ENCODE data around the gene STK4. TPM values are rescaled to one million over a fixed set of nuclear protein-coding genes. Genes with fewer than 3 reads are reported as not detected.

STK4 gene
- total RNA-seq, 2 experiments from 2014 or later, result 265 to 277 TPM

DNA sequence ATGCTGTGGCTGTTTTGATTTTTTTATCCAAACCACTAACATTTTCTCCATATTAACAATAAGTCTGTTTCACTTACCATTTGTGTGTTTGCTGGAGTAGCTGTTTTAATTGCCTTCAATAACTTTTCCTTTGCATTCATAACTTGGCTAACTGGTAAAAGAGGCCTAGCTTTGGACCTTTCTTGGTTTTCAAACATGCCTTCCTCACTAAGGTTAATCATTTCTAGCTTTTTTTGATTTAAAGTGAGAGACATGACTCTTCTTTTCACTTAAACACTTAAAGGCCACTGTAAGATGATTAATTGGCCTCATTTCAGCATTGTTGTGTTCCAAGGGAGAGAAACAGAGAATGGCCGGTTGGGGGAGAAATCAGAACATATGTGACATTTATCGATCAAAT lies 155.1 kb downstream of the STK4 start:
- POLR2A ChIA-PET, result no interaction called here
- Histone ChIP-seq H3K4me1 (ENCODE audit: insufficient read depth, low read length) (no peaks in the 10 kb centered on the region), H3K9me3 (ENCODE audit: control insufficient read depth in 1 of 2, insufficient read depth in 1 of 2, low read length in 2 of 2) (no peaks in the 10 kb centered on the region), H3K4me3 (ENCODE audit: low read length) (no peak overlapping the region), H3K27ac (ENCODE audit: low read depth in 1 of 2, low read length in 2 of 2) (no peak overlapping the region), H3K36me3 (ENCODE audit: insufficient read depth, low read length) (no peaks in the 10 kb centered on the region), H3K27me3 (ENCODE audit: control insufficient read depth in 1 of 2, insufficient read depth in 2 of 2, low read length in 2 of 2) (peaks cover 1 to 9% of the 10 kb centered on the region in 2 experiments)
- TF ChIP-seq, protein P1, sequence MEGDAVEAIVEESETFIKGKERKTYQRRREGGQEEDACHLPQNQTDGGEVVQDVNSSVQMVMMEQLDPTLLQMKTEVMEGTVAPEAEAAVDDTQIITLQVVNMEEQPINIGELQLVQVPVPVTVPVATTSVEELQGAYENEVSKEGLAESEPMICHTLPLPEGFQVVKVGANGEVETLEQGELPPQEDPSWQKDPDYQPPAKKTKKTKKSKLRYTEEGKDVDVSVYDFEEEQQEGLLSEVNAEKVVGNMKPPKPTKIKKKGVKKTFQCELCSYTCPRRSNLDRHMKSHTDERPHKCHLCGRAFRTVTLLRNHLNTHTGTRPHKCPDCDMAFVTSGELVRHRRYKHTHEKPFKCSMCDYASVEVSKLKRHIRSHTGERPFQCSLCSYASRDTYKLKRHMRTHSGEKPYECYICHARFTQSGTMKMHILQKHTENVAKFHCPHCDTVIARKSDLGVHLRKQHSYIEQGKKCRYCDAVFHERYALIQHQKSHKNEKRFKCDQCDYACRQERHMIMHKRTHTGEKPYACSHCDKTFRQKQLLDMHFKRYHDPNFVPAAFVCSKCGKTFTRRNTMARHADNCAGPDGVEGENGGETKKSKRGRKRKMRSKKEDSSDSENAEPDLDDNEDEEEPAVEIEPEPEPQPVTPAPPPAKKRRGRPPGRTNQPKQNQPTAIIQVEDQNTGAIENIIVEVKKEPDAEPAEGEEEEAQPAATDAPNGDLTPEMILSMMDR (IDR thresholded peaks at IDR 0.05), result no peak
- DNase-seq (no peak), ATAC-seq (ENCODE audit: poor library complexity) (no peak)
- Mint-ChIP-seq H3K27ac (no peak overlapping the region), H3K9me3 (no peaks in the 10 kb centered on the region), H3K36me3 (ENCODE audit: low read depth) (no peaks in the 10 kb centered on the region), H3K27me3 (peaks cover 22% of the 10 kb centered on the region), H3K4me3 (no peak overlapping the region), H3K4me1 (ENCODE audit: low read depth) (no peaks in the 10 kb centered on the region)
- CTCF ChIA-PET, result interaction anchor here (0.9 kb wide), 1 partner anchor 26 kb away, joined by 3 read pairs; no protein-coding TSS in a partner anchor
- intact Hi-C loops (cut with DNase I, micrococcal nuclease), result no loop called here

DNA sequence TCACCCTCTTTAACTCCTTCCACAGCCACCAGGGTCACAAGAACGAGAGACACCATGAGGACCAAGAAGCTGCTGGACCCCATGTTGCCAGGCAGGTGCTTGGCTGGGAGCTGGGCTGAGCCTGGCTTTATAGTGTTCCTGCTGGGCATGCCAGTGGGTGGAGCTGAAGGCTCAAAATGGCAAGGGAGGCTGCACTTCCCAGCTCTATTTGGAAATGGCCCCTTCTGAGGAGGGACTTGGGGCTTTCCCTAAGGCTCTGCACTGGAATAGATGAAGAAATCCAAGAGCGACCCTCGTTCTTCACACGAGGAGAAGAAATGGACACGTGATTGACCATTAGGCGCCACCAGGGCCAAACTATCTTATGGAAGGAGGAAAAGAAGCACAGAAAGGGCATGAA lies 158.1 kb downstream of the STK4 start, which contains the start of gene WFDC12:
Gene WFDC12 (minus strand): TSS at position 101 of the 400 bp plus-strand sequence. CDS start 18 bp downstream, at position 83.
- no peak within 1 kb of the TSS for H3K4me3 Mint-ChIP-seq
- CTCF ChIA-PET, result no interaction called here
- ATAC-seq (ENCODE audit: poor library complexity), result no peak

DNA sequence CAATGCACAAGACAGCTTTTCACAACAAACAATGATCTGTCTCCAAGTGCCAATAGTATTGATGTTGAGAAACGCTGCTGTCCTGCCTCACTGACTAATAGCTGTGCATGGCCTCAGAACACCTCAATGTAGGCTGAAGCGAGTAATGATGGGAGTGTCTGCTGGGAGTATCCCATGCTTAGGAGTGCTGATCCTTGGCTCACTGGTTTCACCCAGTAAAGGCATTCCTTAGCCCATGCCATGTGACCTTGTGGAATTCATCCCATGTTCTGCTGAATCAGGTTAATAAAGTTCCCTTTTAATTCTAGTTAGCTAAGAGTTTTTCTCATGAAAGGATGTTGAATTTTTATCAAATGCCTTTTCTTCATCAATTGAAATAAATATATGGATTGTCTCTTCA lies 161.8 kb downstream of the STK4 start:
- Histone ChIP-seq H3K27me3 (ENCODE audit: control insufficient read depth in 1 of 2, insufficient read depth in 2 of 2, low read length in 2 of 2) (peaks cover 0 to 14% of the 10 kb centered on the region in 2 experiments), H3K4me3 (ENCODE audit: low read length) (no peak overlapping the region), H3K36me3 (ENCODE audit: insufficient read depth, low read length) (no peaks in the 10 kb centered on the region), H3K4me1 (ENCODE audit: insufficient read depth, low read length) (no peaks in the 10 kb centered on the region), H3K9me3 (ENCODE audit: control insufficient read depth in 1 of 2, insufficient read depth in 1 of 2, low read length in 2 of 2) (no peaks in the 10 kb centered on the region), H3K27ac (ENCODE audit: low read depth in 1 of 2, low read length in 2 of 2) (no peak overlapping the region)
- H3K36me3 Mint-ChIP-seq (ENCODE audit: low read depth), result no peaks in the 10 kb centered on the region
- intact Hi-C loops (cut with DNase I, micrococcal nuclease), result no loop called here
- ChIA-PET CTCF (no interaction called here), POLR2A (interaction anchor here (0.6 kb wide), 1 partner anchor 627 kb away, joined by 3 read pairs; no protein-coding TSS in a partner anchor)
- DNase-seq, result no peak
- TF ChIP-seq, protein P1 (IDR thresholded peaks at IDR 0.05), result no peak
- H3K9me3 Mint-ChIP-seq, result no peaks in the 10 kb centered on the region
- no peaks in the 10 kb centered on the region for H3K4me1 Mint-ChIP-seq (ENCODE audit: low read depth)
- peaks cover 52% of the 10 kb centered on the region for H3K27me3 Mint-ChIP-seq
- H3K4me3 Mint-ChIP-seq, result no peak overlapping the region
- no peak overlapping the region for H3K27ac Mint-ChIP-seq
- ATAC-seq (ENCODE audit: poor library complexity), result no peak

More for the DNA sequence above, 158.1 kb downstream of the STK4 start, which contains the start of gene WFDC12:
- no peak within 1 kb of the TSS for H3K27ac ChIP-seq (ENCODE audit: low read depth in 1 of 2, low read length in 2 of 2)
- no peaks in the 10 kb centered on the region for H3K4me1 Mint-ChIP-seq (ENCODE audit: low read depth)
- no peaks in the 10 kb centered on the region for H3K4me1 ChIP-seq (ENCODE audit: insufficient read depth, low read length)
- no peaks in the 10 kb centered on the region for H3K36me3 Mint-ChIP-seq (ENCODE audit: low read depth)
- H3K27ac Mint-ChIP-seq, result no peak within 1 kb of the TSS
- H3K9me3 Mint-ChIP-seq, result no peaks in the 10 kb centered on the region
- TF ChIP-seq, protein P1 (IDR thresholded peaks at IDR 0.05), result no peak
- H3K4me3 ChIP-seq (ENCODE audit: low read length), result no peak within 1 kb of the TSS
- no peaks in the 10 kb centered on the region for H3K36me3 ChIP-seq (ENCODE audit: insufficient read depth, low read length)
- intact Hi-C loops (cut with DNase I, micrococcal nuclease), result no loop called here
- H3K27me3 ChIP-seq (ENCODE audit: control insufficient read depth in 1 of 2, insufficient read depth in 2 of 2, low read length in 2 of 2), result peaks cover 2 to 8% of the 10 kb centered on the region in 2 experiments
- no peak for DNase-seq
- POLR2A ChIA-PET, result no interaction called here
- H3K27me3 Mint-ChIP-seq, result peaks cover 42% of the 10 kb centered on the region
- no peaks in the 10 kb centered on the region for H3K9me3 ChIP-seq (ENCODE audit: control insufficient read depth in 1 of 2, insufficient read depth in 1 of 2, low read length in 2 of 2)

Other genes starting within 250 kb of the STK4 start
- gene KCNK15, start 220.6 kb upstream of the STK4 start, total RNA-seq, result not detected
- gene RIMS4, start 156.0 kb upstream of the STK4 start, total RNA-seq, result not detected
- 100 to 1,000 TPM; 163 to 167 TPM for gene YWHAB, start 80.8 kb upstream of the STK4 start, total RNA-seq
- gene PABPC1L, start 56.5 kb upstream of the STK4 start, total RNA-seq, result 10 to 100 TPM; 22.8 to 27.5 TPM
- 1 to 10 TPM; 5.6 to 5.9 TPM for gene TOMM34, start 6.1 kb upstream of the STK4 start, total RNA-seq
- not detected for gene KCNS1, start 134.6 kb downstream of the STK4 start, total RNA-seq
- gene WFDC5, start 148.7 kb downstream of the STK4 start, total RNA-seq, result not detected
- gene WFDC12, start 158.0 kb downstream of the STK4 start, total RNA-seq, result not detected
- not detected for gene PI3, start 208.4 kb downstream of the STK4 start, total RNA-seq
- gene SEMG1, start 240.5 kb downstream of the STK4 start, total RNA-seq, result not detected

Measured in CD4-positive, alpha-beta T cell (primary cell).